ENCODE data around the gene SLX9. TPM values are rescaled to one million over a fixed set of nuclear protein-coding genes. Genes with fewer than 3 reads are reported as not detected.

The SLX9 gene
- polyA plus RNA-seq, 4 donors: 10.3 to 27.6 (median 12.4) TPM

GRCh38 chr21:44913425-44914175 lies 26.2 kb upstream of the SLX9 start:
- no peak for DNase-seq (ENCODE audit: low read depth in 4 of 4, low spot score in 3 of 4)

- DNase-seq (ENCODE audit: low read depth in 4 of 4, low spot score in 3 of 4): no peak
Measured at GRCh38 chr21:44914176-44914874, 25.5 kb upstream of the SLX9 start.

- no peak for DNase-seq (ENCODE audit: low read depth in 4 of 4, low spot score in 3 of 4)
Measured at GRCh38 chr21:44916965-44917364, 22.9 kb upstream of the SLX9 start.

GRCh38 chr21:44917446-44918106 lies 22.3 kb upstream of the SLX9 start:
- DNase-seq (ENCODE audit: low read depth in 4 of 4, low spot score in 3 of 4): no peak

GRCh38 chr21:44918107-44918470 lies 21.7 kb upstream of the SLX9 start:
- DNase-seq (ENCODE audit: low read depth in 4 of 4, low spot score in 3 of 4): no peak

GRCh38 chr21:44918581-44919033 lies 21.2 kb upstream of the SLX9 start:
- DNase-seq (ENCODE audit: low read depth in 4 of 4, low spot score in 3 of 4): no peak

- DNase-seq (ENCODE audit: low read depth in 4 of 4, low spot score in 3 of 4): no peak
Measured at GRCh38 chr21:44919111-44919912, 20.5 kb upstream of the SLX9 start.

GRCh38 chr21:44919913-44920693 lies 19.7 kb upstream of the SLX9 start:
- no peak for DNase-seq (ENCODE audit: low read depth in 4 of 4, low spot score in 3 of 4)

- DNase-seq (ENCODE audit: low read depth in 4 of 4, low spot score in 3 of 4): no peak
Measured at GRCh38 chr21:44920694-44921604, 18.9 kb upstream of the SLX9 start, which contains the start of gene ITGB2. Gene ITGB2, minus strand, starts transcription at chr21:44920899. Its CDS starts 10,117 bp downstream, at chr21:44910782.

GRCh38 chr21:44921928-44922327 lies 17.9 kb upstream of the SLX9 start:
- no peak for DNase-seq (ENCODE audit: low read depth in 4 of 4, low spot score in 3 of 4)

- no peak for DNase-seq (ENCODE audit: low read depth in 4 of 4, low spot score in 3 of 4)
Measured at GRCh38 chr21:44923480-44924084, 16.2 kb upstream of the SLX9 start.

GRCh38 chr21:44924606-44925377 lies 15.0 kb upstream of the SLX9 start:
- no peak for DNase-seq (ENCODE audit: low read depth in 4 of 4, low spot score in 3 of 4)

- DNase-seq (ENCODE audit: low read depth in 4 of 4, low spot score in 3 of 4): no peak
Measured at GRCh38 chr21:44925378-44925755, 14.5 kb upstream of the SLX9 start.

- DNase-seq (ENCODE audit: low read depth in 4 of 4, low spot score in 3 of 4): no peak
Measured at GRCh38 chr21:44926331-44927101, 13.3 kb upstream of the SLX9 start.

GRCh38 chr21:44927259-44927586 lies 12.6 kb upstream of the SLX9 start:
- no peak for DNase-seq (ENCODE audit: low read depth in 4 of 4, low spot score in 3 of 4)

- no peak for DNase-seq (ENCODE audit: low read depth in 4 of 4, low spot score in 3 of 4)
Measured at GRCh38 chr21:44927587-44928461, 12.0 kb upstream of the SLX9 start.

Data from left renal pelvis (tissue), 4 donors.